Esophagus muscularis mucosa (tissue), 3 donors: Measurements from ENCODE around the gene DENND6B.

Experiments
- EP300 ChIP-seq: sonication (generic); formaldehyde crosslinking; IDR thresholded peaks from one replicate; pipeline ENCODE4 v1.6.1; 2017; ENCODE audit warnings: antibody characterized with exemption
- TF ChIP-seq, protein P1 (sequence below), 3 experiments: fragments of 200-600 bp in 2 of 3; fragments of 450-650 bp in 1 of 3; sonication (generic) in 2 of 3; IDR thresholded peaks; one replicate each; pipeline ENCODE4 v1.5.1; 2017 to 2019; ENCODE audit warnings: antibody characterized with exemption in 3 of 3, mild to moderate bottlenecking in 2 of 3, moderate library complexity in 1 of 3

DNA sequence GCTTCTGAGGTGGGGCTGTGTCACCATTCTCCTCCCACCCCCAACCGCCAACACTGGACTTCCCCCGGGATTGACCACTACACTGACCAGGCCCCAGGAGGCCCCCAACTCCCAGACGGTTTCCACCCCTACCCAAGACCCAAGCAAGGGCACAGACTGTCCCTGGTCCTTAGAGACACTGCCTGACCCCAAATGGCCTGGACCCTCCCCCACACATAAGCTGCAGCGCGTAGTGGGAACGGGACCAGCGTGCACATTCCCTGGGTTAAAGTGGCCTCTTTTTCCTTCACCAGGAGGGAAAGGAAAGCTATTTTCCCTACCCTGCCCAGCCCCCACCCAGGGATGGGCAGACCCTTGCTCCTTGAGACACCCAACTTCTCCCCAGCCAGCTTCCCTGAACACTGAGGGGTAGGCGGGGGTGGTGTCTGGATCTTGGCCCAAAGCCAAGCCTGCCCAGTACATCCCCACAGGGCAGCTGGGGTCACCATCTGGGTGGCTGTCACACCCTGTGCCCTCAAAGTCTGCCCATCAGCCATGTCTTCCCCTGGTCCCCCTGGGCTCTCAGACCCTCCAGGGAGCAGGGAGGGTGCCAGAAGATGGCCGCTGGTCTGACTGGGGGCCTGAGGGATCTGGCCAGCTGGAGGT, 63.7 kb downstream of the DENND6B start:
- TF ChIP-seq, protein P1, sequence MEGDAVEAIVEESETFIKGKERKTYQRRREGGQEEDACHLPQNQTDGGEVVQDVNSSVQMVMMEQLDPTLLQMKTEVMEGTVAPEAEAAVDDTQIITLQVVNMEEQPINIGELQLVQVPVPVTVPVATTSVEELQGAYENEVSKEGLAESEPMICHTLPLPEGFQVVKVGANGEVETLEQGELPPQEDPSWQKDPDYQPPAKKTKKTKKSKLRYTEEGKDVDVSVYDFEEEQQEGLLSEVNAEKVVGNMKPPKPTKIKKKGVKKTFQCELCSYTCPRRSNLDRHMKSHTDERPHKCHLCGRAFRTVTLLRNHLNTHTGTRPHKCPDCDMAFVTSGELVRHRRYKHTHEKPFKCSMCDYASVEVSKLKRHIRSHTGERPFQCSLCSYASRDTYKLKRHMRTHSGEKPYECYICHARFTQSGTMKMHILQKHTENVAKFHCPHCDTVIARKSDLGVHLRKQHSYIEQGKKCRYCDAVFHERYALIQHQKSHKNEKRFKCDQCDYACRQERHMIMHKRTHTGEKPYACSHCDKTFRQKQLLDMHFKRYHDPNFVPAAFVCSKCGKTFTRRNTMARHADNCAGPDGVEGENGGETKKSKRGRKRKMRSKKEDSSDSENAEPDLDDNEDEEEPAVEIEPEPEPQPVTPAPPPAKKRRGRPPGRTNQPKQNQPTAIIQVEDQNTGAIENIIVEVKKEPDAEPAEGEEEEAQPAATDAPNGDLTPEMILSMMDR (IDR thresholded peaks at IDR 0.05): no peak
- TF ChIP-seq EP300: no peak
